GM03348 (cell line): ENCODE data around the gene ABHD2.
"Not testable (repeated sequence)": the region's sequence is repeated elsewhere in the genome, so short reads cannot be mapped to it uniquely, and the experiment has no call there.

Source experiments
- DNase-seq: peaks from one replicate; pipeline ENCODE4 v3.0.0; 2012; ENCODE audit warnings: low spot score

ABHD2 gene, protein sequence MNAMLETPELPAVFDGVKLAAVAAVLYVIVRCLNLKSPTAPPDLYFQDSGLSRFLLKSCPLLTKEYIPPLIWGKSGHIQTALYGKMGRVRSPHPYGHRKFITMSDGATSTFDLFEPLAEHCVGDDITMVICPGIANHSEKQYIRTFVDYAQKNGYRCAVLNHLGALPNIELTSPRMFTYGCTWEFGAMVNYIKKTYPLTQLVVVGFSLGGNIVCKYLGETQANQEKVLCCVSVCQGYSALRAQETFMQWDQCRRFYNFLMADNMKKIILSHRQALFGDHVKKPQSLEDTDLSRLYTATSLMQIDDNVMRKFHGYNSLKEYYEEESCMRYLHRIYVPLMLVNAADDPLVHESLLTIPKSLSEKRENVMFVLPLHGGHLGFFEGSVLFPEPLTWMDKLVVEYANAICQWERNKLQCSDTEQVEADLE

DNA sequence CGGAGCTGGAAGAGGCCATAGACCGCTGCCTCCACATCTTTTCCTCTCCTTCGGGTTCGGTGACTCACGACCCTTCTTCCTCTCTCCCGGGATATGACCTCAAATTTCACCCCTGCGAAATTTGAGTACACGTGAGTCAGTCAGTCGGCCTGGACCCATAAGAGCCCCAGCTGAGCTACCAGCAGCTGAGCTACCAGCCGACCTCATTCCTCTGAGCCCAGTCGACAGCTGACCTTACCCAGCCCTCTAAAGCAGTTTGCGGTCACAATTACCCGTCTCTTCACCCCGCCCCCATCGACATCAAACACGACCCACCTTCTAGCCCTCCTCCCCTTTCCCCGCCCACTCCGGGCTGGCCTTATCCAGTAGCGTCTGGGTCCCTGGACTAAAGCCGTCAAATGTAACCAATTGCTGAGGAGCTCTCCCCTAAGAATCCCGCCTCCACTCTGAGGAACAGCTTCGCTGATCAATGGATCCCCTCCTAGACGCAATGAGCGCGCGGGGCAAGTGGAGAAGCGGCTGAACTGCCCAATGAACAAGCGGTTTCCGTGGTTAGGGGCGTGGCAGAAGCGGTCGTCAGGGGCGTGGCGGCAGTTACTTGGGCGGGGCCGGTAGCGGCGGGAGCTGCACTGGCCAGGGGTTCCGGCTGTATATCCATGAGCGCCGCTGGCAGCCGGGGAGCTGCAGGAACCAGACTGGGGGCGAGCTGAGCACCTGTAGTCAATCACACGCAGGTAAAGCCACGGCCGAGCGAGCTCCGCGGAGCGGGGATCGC lies at the start of gene ABHD2:
TSS of gene ABHD2 (plus strand) at position 627 of the 775 bp plus-strand sequence. CDS start 27,872 bp downstream, outside the sequence.
- DNase-seq = peak; percentile 96

DNA sequence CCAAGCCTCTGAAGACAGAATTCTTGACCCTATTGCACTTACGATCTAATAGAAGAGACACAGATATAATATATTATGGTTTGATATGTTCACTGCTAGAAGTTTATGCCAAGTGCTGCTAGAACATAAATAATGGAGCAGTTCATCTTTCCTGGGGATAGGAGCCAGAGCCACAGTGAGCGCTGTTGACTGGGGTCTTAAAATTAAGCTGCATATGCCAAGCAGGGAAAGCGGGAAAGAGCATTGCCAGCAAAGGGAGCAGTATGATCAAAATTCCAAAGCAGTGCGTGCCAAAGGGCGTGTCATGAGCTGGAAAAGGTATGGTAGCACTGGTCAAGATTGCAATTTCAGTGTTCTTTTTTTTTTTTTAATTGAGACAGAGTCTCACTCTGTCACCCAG lies 49.1 kb upstream of the ABHD2 start:
- no peak for DNase-seq

DNA sequence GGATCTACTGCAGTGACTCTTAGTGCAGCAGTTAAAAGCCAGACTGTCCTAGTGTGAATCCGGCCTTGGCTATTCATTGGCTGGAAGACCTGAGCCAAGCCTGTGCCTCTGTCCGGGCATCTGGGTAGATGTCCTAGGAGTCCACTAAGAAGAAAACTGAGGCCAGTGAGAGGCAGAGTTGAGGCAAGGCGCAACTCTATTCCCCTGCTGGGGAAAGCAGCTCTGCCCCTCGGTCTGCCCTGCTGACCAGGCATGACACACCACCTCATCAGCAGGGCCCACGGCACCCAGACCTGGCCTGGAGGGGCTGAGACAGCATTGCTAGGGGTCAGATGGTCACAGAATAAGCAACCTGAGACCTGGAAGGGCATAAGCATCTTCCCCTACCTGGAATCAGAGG lies 46.7 kb upstream of the ABHD2 start:
- no peak for DNase-seq

- no peak for DNase-seq
These were observed 45.9 kb upstream of the ABHD2 start for GRCh38 chr15:89042387-89042786.

GRCh38 chr15:89043031-89044002 lies 44.9 kb upstream of the ABHD2 start:
- DNase-seq = no peak

- DNase-seq = not testable (repeated sequence)
These were observed 39.1 kb upstream of the ABHD2 start for GRCh38 chr15:89049016-89049666.

DNA sequence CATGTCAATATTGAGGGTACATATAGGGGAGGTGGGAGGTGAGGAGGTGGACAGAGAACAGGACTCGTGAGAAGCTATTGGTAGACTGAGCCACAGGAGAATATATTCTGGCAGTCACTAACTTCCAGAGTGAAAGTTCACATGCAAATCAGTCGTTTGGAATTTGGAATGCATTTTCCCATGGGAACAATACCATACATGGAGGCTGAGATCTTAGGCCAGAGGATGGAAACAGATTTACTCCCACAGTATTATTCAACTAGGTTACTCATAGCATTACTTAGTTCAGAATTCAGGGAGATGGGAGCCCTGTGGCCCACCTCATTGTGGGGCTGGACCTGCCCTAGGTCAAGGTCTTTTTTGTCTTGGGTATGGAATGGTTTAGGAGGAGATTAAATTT lies 36.4 kb upstream of the ABHD2 start:
- DNase-seq = peak; percentile 88

DNA sequence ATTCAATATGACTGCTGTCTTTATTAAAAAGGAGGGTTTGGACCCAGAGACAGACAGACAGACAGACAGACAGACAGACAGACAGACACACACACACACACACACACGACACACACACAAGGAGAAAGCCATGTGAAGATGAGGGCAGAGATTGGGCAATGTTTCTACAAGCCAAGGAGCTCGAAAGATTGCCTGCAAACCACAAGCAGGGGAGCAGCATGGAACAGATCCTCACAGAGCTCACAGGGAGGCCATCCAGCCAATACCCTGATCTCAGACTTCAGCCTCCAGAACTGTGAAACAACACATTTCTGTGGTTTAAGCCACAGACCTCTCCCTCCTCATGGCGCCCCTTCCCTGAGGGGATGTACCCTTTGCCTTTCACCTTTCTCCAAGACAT lies 35.8 kb upstream of the ABHD2 start:
- peak; percentile 87 for DNase-seq

DNA sequence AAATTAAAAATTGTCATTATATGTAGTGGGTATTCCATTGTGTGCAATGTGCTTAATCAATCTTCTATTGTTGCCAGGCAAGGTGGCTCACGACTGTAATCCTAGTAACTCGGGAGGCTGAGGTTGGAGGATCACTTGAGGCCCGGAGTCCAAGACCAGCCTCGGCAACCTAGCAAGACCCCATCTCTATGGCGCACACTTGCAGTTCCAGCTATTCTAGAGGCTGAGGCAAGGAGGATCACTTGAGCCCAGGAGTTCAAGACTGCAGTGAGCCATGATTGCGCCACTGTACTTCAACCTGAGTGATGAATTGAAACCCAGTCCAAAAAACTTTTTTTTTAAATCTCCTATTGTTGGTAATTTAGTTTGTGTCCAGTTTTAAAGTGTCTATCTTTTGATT lies 33.4 kb upstream of the ABHD2 start:
- no peak for DNase-seq

DNA sequence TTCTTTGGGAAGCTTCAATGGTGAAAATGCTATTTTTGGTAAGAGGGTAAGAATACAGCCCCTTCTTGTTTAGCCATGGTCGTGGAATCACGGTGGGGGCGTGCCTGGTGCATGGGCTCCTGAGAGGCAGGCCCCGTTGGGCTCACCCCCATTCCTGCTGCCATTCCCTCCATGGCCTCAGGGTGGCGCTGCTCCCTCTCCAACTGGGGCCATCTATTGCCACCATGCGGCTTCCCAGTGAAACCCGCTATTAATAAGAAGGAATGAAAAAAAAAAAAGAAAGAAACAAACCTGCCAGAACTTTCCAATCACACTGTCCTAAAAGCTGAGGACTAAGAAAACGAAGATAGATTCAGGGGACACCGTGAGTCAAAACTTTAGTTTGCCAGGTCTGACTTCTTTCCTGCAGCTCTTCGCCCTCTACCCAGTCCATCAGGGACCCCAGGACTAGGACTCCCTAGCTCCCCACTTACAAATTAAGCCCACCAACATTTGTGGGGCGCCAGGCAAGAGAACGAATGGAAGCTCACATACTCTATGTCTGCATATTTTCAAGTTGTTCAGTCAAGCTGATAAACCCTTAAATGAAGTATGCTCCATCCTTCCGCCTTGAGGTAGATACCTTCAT lies 30.6 kb upstream of the ABHD2 start:
- peak; percentile 90 for DNase-seq

DNA sequence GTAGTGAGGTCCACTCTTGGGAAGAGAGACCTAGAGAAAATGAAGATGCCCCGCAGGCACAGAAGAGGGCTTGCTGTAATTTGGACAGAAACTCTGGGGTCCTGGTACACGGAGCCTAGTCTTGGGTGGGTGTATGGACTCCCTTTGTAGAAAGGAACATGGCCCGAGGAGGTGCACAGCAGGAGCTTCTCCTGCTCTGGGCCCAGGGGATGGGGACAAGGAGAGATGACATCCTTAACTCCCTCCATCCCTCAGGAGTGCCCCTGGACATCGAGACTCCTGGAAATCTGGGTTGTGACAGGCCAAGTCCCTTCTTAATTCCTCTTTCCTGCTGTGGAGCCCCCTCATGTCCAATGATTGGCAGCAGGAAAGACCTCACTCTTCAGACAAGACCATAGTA lies 29.9 kb upstream of the ABHD2 start:
- DNase-seq = no peak

DNA sequence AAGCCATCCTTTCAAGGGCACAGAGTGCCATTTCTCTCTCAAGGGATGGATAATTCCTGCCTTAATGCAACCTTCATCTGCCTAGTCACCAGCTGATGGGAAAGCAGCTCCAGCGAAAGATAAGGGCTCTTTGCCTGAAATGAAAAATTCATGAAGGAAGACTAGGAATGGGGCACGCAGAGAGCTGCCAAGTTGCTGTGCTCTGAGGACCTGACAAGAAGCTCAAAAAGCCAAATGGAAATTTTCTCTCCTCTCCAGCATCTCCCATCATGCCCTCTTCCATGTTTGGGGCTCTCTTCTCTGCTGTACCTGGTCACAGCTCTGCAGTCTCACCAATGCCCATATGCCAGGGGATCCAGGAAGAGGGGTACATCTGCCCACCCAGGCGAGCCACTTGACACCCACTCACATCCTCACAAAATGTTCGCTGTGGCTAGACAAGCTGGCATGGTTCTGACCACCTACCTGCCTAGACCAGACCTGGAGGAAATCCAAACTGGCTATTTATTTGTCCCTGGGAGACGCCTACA lies 29.3 kb upstream of the ABHD2 start:
- DNase-seq = no peak

GRCh38 chr15:89066280-89066679 lies 22.0 kb upstream of the ABHD2 start:
- DNase-seq = no peak

- DNase-seq = no peak
These were observed 20.5 kb upstream of the ABHD2 start for GRCh38 chr15:89067751-89068150.

DNA sequence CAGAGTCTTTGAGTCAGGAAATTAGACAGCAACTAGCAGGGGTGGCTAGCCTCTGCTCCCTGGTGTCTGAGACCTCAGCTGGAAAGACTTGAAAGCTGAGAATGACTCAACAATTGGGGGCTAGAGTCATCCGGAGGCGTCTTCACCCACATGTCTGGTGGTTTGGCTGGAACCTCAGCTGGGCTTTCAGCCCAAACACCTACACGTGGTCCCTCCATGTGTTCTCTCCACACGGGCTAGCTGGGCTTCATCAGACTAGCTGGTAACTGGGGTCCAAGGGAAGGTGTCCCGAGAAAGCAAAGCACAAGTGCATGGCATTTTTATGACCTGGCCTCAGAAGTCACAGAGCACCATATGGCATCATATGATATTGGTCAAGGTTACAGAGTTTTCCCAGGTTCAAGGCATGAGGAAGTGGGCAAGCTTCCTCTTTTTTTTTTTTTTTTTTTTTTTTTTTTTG lies 19.9 kb upstream of the ABHD2 start:
- peak; percentile 89 for DNase-seq

GRCh38 chr15:89070197-89071124 lies 17.8 kb upstream of the ABHD2 start:
- no peak for DNase-seq

DNA sequence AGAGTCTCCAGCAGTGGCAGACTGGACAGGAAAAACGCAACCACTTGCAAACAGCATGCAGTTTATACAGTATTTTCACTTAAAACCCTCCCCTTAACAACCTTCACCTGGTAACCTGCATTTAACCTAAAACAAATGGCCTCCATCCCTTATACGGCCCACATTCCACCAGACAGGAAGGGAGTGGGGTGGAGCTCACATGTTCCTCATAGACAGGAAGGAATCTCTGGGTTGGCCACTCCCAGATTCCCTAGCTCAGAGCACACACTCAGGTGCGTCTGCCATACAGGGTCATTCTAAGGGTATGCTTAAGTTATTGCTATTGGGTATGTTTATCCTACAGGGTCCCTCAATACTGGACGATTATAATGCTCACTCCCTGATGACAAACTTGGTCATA lies 16.8 kb upstream of the ABHD2 start:
- DNase-seq = no peak

- no peak for DNase-seq
These were observed 15.9 kb upstream of the ABHD2 start for GRCh38 chr15:89072277-89072869.

GRCh38 chr15:89074402-89075012 lies 13.7 kb upstream of the ABHD2 start:
- no peak for DNase-seq
